H1 (cell line): ENCODE measurements around the gene MYO5A. TPM values are rescaled to one million over a fixed set of nuclear protein-coding genes. Genes with fewer than 3 reads are reported as not detected.
"Not testable (repeated sequence)": the region's sequence is repeated elsewhere in the genome, so short reads cannot be mapped to it uniquely, and the experiment has no call there.

Source experiments
- CTCF ChIA-PET: fragments of 300-600 bp; sonication (Branson Sonifier 250); formaldehyde crosslinking; loops from one replicate; lab custom pipeline; 2021; ENCODE audit not compliant: partially characterized antibody; lab: Charles Lee
- POLR2A ChIA-PET: fragments of 300-600 bp; sonication (Branson Sonifier 250); formaldehyde crosslinking; loops from one replicate; lab custom pipeline; 2021; ENCODE audit warnings: inconsistent platforms; ENCODE audit not compliant: partially characterized antibody; lab: Charles Lee
- DNase-seq, 2 experiments: peaks; one replicate each; pipeline versions ENCODE4 v3.0.0 to v3.0.0-alpha.2; 2010 to 2022; ENCODE audit warnings: low spot score in 2 of 2, low read depth in 1 of 2, mixed read lengths in 1 of 2
- FAIRE-seq: peaks from 2 replicates; lab custom pipeline; 2011; peaks lifted over from hg19 to GRCh38; lab: Jason Lieb, UNC
- H2AFZ ChIP-seq: 2 replicates; pipeline ENCODE4 v1.8.1; 2012; ENCODE audit warnings: low read length, inconsistent platforms
- H2AK5ac ChIP-seq: 2 replicates; pipeline ENCODE4 v1.6.1; 2013; ENCODE audit warnings: low read depth, low read length
- H2BK120ac ChIP-seq: replicated peaks from 2 replicates; pipeline ENCODE3; 2013; ENCODE audit warnings: low read depth, low read length, inconsistent platforms
- H2BK12ac ChIP-seq: 2 replicates; pipeline ENCODE4 v1.6.1; 2013; ENCODE audit warnings: low read depth, low read length
- H2BK15ac ChIP-seq: 2 replicates; pipeline ENCODE4 v1.6.1; 2013; ENCODE audit warnings: low read length
- H2BK20ac ChIP-seq: 2 replicates; pipeline ENCODE4 v1.6.1; 2013; ENCODE audit warnings: low read length
- H2BK5ac ChIP-seq: 2 replicates; pipeline ENCODE4 v1.6.1; 2013; ENCODE audit warnings: low read depth, low read length
- H3K14ac ChIP-seq: 2 replicates; pipeline ENCODE4 v1.6.1; 2013; ENCODE audit warnings: inconsistent platforms; ENCODE audit not compliant: insufficient read length
- H3K18ac ChIP-seq: 2 replicates; pipeline ENCODE4 v1.6.1; 2013; ENCODE audit warnings: low read length; ENCODE audit errors: extremely low read depth
- H3K23ac ChIP-seq: 2 replicates; pipeline ENCODE4 v1.6.1; 2013; ENCODE audit warnings: inconsistent platforms; ENCODE audit not compliant: insufficient read length
- H3K23me2 ChIP-seq: 2 replicates; pipeline ENCODE4 v1.6.1; 2013; ENCODE audit warnings: low read depth, low read length
- H3K27ac ChIP-seq: 2 replicates; pipeline ENCODE4 v1.6.1; 2011; ENCODE audit warnings: low read depth, low read length, inconsistent platforms
- H3K27me3 ChIP-seq, 4 experiments: replicated peaks in 1 of 4; 1 replicate in 1 of 4; 2 replicates in 3 of 4; pipeline versions ENCODE4 v1.6.1 to v1.8.1; 2011 to 2013; ENCODE audit warnings: low read length in 3 of 4, mild to moderate bottlenecking in 3 of 4, inconsistent platforms in 2 of 4, mixed read lengths in 2 of 4, moderate library complexity in 1 of 4; ENCODE audit not compliant: control insufficient read depth in 3 of 4, insufficient read depth in 3 of 4; ENCODE audit errors: extremely low read depth in 1 of 4
- H3K36me3 ChIP-seq, 4 experiments: 2 replicates each; pipeline versions ENCODE4 v1.6.1 to v1.8.1; 2011 to 2013; ENCODE audit warnings: mild to moderate bottlenecking in 4 of 4, low read length in 3 of 4, moderate library complexity in 2 of 4, control low read depth in 1 of 4, inconsistent platforms in 1 of 4; ENCODE audit not compliant: insufficient read depth in 4 of 4, control insufficient read depth in 2 of 4
- H3K4ac ChIP-seq: replicated peaks from 2 replicates; pipeline ENCODE3; 2013; ENCODE audit warnings: low read length, low read depth, mixed read lengths, inconsistent platforms; ENCODE audit not compliant: insufficient read length
- H3K4me1 ChIP-seq, 4 experiments: replicated peaks in 1 of 4; 1 replicate in 1 of 4; 2 replicates in 3 of 4; pipeline versions ENCODE4 v1.6.1 to v1.8.1; 2011 to 2013; ENCODE audit warnings: low read length in 3 of 4, inconsistent platforms in 2 of 4, mixed read lengths in 1 of 4; ENCODE audit not compliant: insufficient read depth in 4 of 4, control insufficient read depth in 3 of 4
- H3K4me2 ChIP-seq, 2 experiments: 2 replicates each; pipeline versions ENCODE4 v1.6.1 to v1.8.1; 2011 to 2013; ENCODE audit warnings: low read depth in 2 of 2, low read length in 2 of 2, control low read depth in 1 of 2, inconsistent platforms in 1 of 2, mild to moderate bottlenecking in 1 of 2; ENCODE audit not compliant: insufficient read depth in 1 of 2
- H3K4me3 ChIP-seq, 4 experiments: fragments of 200-600, 300-600 bp in 1 of 4; sonication (generic), shearing (Covaris generic), sonication (Bioruptor Twin) in 1 of 4; 2 replicates each; pipeline versions ENCODE4 v1.5.1 to v1.8.1; 2011 to 2016; ENCODE audit warnings: low read length in 4 of 4, low read depth in 3 of 4, control low read depth in 2 of 4, inconsistent platforms in 2 of 4, mild to moderate bottlenecking in 2 of 4, mixed read lengths in 1 of 4, moderate library complexity in 1 of 4; ENCODE audit not compliant: insufficient read depth in 2 of 4; ENCODE audit errors: extremely low read depth in 1 of 4
- H3K56ac ChIP-seq: replicated peaks from 2 replicates; pipeline ENCODE3; 2013; ENCODE audit warnings: low read depth, mild to moderate bottlenecking, mixed read lengths, low read length, inconsistent platforms; ENCODE audit not compliant: insufficient read length
- H3K79me1 ChIP-seq: 2 replicates; pipeline ENCODE4 v1.6.1; 2013; ENCODE audit warnings: low read depth, low read length, control low read depth
- H3K79me2 ChIP-seq, 2 experiments: 2 replicates each; pipeline versions ENCODE4 v1.6.1 to v1.8.1; 2012 to 2013; ENCODE audit warnings: low read length in 2 of 2, mild to moderate bottlenecking in 2 of 2, inconsistent platforms in 1 of 2; ENCODE audit not compliant: insufficient read depth in 2 of 2, control insufficient read depth in 1 of 2
- H3K9ac ChIP-seq, 4 experiments: replicated peaks in 1 of 4; 1 replicate in 1 of 4; 2 replicates in 3 of 4; pipeline versions ENCODE4 v1.6.1 to v1.8.1; 2011 to 2013; ENCODE audit warnings: low read depth in 3 of 4, low read length in 3 of 4, control low read depth in 2 of 4, mild to moderate bottlenecking in 2 of 4, moderate library complexity in 2 of 4, inconsistent platforms in 1 of 4; ENCODE audit errors: extremely low read depth in 1 of 4
- H3K9me3 ChIP-seq, 2 experiments: 2 replicates each; pipeline versions ENCODE4 v1.6.1 to v1.8.1; 2012 to 2013; ENCODE audit warnings: mild to moderate bottlenecking in 2 of 2, moderate library complexity in 2 of 2, control low read depth in 1 of 2, inconsistent platforms in 1 of 2, low read depth in 1 of 2, low read length in 1 of 2, mixed read lengths in 1 of 2; ENCODE audit not compliant: insufficient read depth in 2 of 2
- H4K20me1 ChIP-seq, 2 experiments: replicated peaks in 1 of 2; 2 replicates each; pipeline versions ENCODE3 to v1.8.1; 2011 to 2013; ENCODE audit warnings: inconsistent platforms in 2 of 2, low read length in 2 of 2, mild to moderate bottlenecking in 1 of 2; ENCODE audit not compliant: insufficient read depth in 2 of 2, control insufficient read depth in 1 of 2
- H4K5ac ChIP-seq: 2 replicates; pipeline ENCODE4 v1.6.1; 2013; ENCODE audit warnings: low read length, low read depth, mixed read lengths, inconsistent platforms; ENCODE audit not compliant: insufficient read length
- H4K8ac ChIP-seq: 2 replicates; pipeline ENCODE4 v1.8.0; 2013; ENCODE audit warnings: mild to moderate bottlenecking, moderate library complexity, low read length, inconsistent platforms; ENCODE audit not compliant: insufficient read depth; ENCODE audit errors: extremely low read depth
- H4K91ac ChIP-seq: replicated peaks from 2 replicates; pipeline ENCODE3; 2013; ENCODE audit warnings: low read length, mixed read lengths, inconsistent platforms; ENCODE audit not compliant: insufficient read length
- WGBS, 2 experiments: shearing (Covaris generic) in 1 of 2; methylation state at CpG; one replicate each; pipeline versions ENCODE4 v1.1.6 to v1.1.7; 2013 to 2015; ENCODE audit warnings: low lambda C conversion rate in 2 of 2, mixed read lengths in 2 of 2, inconsistent platforms in 1 of 2, low coverage in 1 of 2, missing lambda C conversion rate in 1 of 2; ENCODE audit not compliant: insufficient replicate concordance in 2 of 2, insufficient coverage in 1 of 2, insufficient read length in 1 of 2; ENCODE audit errors: extremely low coverage in 1 of 2, missing lambda C conversion rate in 1 of 2; 5-methylcytosine and 5-hydroxymethylcytosine counted together
- polyA plus RNA-seq, 7 experiments: library from polyadenylated mRNA; depleted of rRNA in 3 of 7; stranded (reverse) in 5 of 7; unstranded in 2 of 7; fragments of >200 nt in 5 of 7; fragments of 200-250 nt in 2 of 7; gene quantifications; 1 replicate in 5 of 7; 2 replicates in 1 of 7; 4 replicates in 1 of 7; pipeline versions ENCODE4 v1.2.1 to v1.2.3, GENCODE V29; 2011 to 2013; ENCODE audit warnings: missing spikeins in 2 of 7, mixed read lengths in 2 of 7
- total RNA-seq: library from RNA; stranded (reverse); fragmentation: NEBNext Ultra II Directional; extraction: Animal tissue kit (Norgen Biotek cat#: 25700); gene quantifications from 2 replicates; pipeline ENCODE4 v1.2.1, GENCODE V29; 2021

The MYO5A gene
- total and polyA plus RNA-seq, 2 of the 8 experiments (the other 6 are each of a cell fraction or from before 2014, with no cell fraction given): 11.4 to 24.7 TPM

- H4K91ac ChIP-seq, H3K36me3 ChIP-seq, H2BK20ac ChIP-seq, H2BK12ac ChIP-seq, H3K4me1 ChIP-seq, H3K4ac ChIP-seq, FAIRE-seq, H3K4me2 ChIP-seq, H3K79me1 ChIP-seq, H2AFZ ChIP-seq, H3K9me3 ChIP-seq, H3K23me2 ChIP-seq, H3K9ac ChIP-seq, H3K4me3 ChIP-seq, H2AK5ac ChIP-seq, H3K27ac ChIP-seq, H2BK120ac ChIP-seq, H2BK15ac ChIP-seq, H3K14ac ChIP-seq, H3K56ac ChIP-seq, H4K8ac ChIP-seq, H2BK5ac ChIP-seq, H4K5ac ChIP-seq, H3K23ac ChIP-seq, H3K18ac ChIP-seq, DNase-seq, H3K27me3 ChIP-seq: not testable (repeated sequence)
- H3K79me2 ChIP-seq: peaks cover 56 to 79% of the 10 kb centered on the region in 2 experiments
- POLR2A ChIA-PET: interaction anchor here (0.5 to 2.3 kb wide), 13 partner anchors 9 to 289 kb away, joined by 3 to 6 read pairs (median 3); no protein-coding TSS in a partner anchor
- H4K20me1 ChIP-seq: peaks cover 21 to 28% of the 10 kb centered on the region in 2 experiments
- CTCF ChIA-PET: interaction anchor here (0.5 to 1.5 kb wide), 5 partner anchors 10 to 671 kb away, joined by 3 to 4 read pairs (median 4); no protein-coding TSS in a partner anchor
- 91% methylated on average over 13 of the region's 13 CpGs; no CpG with 5 or more reads in 1 of the 2 experiments for WGBS, 2 experiments
These were observed 37.0 kb upstream of the MYO5A start for GRCh38 chr15:52565417-52566358.
